Dermis blood vessel endothelial cell (primary cell): ENCODE results near the gene GABRP. TPM values are rescaled to one million over a fixed set of nuclear protein-coding genes. Genes with fewer than 3 reads are reported as not detected.
"Not testable (repeated sequence)": the region's sequence is repeated elsewhere in the genome, so short reads cannot be mapped to it uniquely, and the experiment has no call there.

Experiments used
- DNase-seq: peaks from one replicate; pipeline ENCODE4 v3.0.0; 2010
- total RNA-seq: library from RNA; depleted of rRNA; stranded (reverse); fragments of >200 nt; gene quantifications from 2 replicates; pipeline ENCODE4 v1.2.3, GENCODE V29; 2014

The GABRP gene
- total RNA-seq, 1 donor from 2014 or later: 0.51 TPM

DNA sequence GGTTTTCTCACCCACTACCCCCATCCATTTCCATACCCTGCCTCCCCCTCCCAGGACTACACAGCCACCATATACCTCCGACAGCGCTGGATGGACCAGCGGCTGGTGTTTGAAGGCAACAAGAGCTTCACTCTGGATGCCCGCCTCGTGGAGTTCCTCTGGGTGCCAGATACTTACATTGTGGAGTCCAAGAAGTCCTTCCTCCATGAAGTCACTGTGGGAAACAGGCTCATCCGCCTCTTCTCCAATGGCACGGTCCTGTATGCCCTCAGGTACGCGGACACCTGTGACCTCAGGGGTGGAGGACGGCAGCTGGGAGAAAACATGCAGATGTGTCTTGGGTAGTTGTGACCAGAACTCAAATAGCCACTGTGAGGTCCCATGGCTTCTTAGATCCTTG is 11.6 kb downstream of the GABRP start:
- DNase-seq: no peak

DNA sequence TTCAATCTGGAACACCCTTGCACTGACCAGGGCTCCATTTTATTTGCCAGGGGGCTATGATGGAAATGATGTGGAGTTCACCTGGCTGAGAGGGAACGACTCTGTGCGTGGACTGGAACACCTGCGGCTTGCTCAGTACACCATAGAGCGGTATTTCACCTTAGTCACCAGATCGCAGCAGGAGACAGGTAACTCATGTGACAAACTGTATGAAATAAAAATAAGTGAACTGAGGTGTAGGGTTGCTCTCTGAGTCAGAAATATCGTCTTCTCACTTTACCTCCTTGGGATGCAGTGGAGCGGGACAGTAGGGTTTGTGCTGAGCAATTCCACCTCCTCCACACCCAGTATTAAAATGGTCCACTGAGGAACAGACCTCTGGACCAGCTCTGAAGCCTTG is 22.1 kb downstream of the GABRP start:
- no peak for DNase-seq

DNA sequence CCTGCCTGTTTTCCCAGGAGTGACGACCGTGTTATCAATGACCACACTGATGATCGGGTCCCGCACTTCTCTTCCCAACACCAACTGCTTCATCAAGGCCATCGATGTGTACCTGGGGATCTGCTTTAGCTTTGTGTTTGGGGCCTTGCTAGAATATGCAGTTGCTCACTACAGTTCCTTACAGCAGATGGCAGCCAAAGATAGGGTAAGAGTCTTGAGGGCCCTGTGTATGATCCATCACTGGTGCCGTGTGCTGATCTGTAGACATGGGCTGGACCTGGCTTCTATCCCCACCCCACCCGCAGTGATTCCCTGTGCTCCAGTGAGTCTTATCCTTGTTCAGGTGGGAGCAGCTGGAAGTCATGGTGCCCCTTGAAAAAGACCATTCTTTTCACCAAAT is 26.0 kb downstream of the GABRP start:
- DNase-seq: peak; percentile 70

DNA sequence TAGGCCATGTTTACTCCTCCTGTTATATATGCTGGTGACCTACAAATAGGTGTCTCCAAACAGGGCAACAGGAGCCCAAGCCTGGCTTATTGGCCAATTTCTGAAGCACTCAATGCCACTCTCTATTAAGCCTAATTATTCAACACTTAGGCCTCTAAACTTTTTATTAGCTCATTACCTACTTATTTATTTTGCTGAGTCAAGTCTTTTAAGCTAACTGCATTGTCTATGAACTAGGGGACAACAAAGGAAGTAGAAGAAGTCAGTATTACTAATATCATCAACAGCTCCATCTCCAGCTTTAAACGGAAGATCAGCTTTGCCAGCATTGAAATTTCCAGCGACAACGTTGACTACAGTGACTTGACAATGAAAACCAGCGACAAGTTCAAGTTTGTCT is 28.2 kb downstream of the GABRP start:
- DNase-seq: no peak

DNA sequence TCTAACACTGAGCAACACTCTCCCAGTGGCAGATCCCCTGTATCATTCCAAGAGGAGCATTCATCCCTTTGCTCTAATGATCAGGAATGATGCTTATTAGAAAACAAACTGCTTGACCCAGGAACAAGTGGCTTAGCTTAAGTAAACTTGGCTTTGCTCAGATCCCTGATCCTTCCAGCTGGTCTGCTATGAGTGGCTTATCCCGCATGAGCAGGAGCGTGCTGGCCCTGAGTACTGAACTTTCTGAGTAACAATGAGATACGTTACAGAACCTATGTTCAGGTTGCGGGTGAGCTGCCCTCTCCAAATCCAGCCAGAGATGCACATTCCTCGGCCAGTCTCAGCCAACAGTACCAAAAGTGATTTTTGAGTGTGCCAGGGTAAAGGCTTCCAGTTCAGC is 29.7 kb downstream of the GABRP start:
- DNase-seq: no peak

DNA sequence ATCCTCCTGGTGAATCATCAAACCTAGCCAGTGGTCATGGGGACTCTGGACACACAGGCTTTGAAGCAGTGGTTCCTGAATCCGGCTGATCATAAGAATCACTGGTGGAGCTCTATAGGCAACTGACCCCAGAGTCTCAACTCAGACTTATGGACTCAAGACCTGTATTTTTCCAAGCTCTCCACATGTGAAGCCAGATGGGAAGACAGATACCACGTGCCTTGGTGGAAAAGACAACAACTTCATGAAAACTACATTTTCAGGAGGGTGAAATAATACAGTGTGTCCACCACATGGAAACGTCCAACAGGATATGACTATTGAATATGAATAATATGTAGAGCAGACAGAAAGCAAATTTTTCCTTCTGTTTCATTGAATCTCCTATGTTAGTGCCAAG is 33.7 kb downstream of the GABRP start:
- no peak for DNase-seq

DNA sequence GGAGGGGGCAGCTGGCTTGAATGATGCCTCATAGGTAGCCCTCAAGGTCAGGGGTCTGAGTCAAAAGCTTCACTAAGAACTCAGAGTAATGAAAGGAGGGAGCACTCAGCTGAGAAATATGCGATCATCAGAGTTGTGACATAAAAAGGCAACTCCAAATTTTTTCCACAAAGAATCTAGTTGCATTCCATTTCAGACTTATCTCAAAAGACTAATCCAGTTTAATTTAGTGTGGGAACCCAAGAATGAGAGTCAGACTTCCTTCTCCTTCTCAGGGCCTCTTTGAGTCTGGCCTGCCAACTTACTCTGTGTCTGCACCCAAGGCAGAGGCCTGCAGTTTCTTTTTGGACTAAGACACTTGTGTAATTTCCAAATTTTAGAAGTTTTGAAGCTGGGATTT is 34.7 kb downstream of the GABRP start:
- no peak for DNase-seq

DNA sequence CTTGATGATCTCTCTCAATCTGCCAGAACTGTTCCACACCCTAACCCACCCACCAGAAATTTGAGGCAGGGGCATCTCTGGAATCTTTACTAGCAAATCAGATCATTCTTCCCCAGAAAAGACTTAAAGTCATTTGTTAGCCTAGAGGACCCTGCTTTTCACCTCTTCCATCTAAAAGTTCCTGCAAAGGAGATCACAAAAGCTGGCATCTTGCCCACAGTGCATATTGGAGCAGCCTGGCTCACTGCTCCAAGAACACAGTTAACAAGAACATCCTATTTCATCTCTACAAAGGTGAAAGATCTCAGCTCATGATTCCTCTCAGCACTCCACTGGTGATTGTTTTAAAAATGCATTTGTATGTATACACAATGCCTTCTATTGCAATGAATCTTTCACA is 36.3 kb downstream of the GABRP start:
- DNase-seq: no peak

DNA sequence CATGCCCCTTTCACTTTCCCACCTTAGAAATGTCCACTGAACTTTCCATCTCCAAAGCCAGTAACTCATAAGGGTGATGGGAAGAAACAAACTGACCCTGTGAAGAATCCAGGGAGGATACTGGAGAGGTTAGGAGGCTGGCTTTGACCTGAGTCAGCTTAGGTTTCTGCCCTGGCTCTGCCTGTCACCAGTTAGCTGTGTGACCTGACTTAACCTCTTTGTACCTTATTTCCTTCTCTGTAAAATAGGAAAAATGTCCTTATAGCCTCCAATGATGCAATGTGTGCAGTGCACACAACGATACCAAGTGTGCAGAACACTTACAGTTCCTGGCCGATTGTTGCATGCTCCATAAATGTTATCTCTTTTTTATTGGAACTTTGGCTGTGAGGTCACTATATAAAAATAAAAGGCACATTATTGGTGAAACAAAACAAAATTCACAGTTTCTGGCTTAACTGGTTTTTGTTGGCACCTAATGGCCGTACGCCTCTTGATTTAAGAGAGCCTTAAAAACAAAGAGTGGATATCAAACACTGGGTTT is 37.8 kb downstream of the GABRP start:
- no peak for DNase-seq

DNA sequence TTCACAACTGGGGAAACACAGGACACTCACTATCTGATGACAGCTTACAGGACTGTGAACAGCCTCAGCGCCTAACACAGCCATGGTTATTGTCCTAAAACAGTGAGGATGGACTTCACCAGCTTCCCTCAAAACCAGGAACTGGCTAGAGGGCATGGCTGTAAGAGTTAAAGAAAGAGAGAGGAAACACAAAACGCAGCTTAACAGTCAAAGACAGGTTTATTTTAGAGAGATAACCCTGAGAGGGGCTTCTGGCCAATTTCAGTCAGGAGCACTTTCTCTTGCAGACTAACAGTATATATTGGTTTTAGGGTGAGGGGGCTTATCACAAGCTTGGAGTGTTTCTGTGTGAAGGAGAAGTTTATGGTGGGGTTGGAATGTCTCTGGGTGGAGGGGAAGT is 42.6 kb downstream of the GABRP start:
- no peak for DNase-seq

DNA sequence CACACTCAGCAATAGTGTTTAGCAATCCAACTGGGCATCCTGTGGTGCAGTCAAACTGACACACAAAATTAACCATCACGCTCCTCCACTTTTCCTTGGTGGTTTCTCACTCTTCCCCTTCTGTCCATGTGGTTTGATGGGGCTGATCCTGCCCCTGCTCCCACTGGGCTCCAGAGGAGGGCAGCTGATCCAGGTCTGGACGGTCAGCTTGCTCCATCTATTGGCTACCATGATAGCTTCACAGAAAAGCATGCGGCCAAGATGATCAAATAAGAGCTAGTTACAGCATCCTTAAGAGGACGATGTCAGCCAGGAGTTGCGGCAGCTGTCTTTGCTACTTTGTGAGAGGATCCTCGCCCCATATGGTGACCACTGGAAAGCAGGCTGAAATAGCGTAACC is 48.7 kb downstream of the GABRP start:
- DNase-seq: no peak

DNA sequence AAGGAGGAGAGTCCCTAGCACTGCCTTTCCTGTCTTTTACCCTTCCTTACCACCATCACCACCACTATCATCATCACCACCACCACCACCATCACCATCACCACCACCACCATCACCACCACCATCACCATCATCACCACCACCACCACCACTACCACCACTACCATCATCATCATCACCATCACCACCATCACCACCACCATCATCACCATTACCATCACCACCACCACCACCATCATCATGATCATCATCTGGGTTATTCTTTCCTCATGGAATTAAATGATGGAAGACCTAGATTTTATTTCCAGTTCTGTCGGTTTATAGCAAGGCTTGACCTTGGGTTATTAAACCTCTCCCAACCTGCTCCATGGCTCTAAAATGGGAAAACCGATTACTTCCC is 50.5 kb downstream of the GABRP start:
- DNase-seq: not testable (repeated sequence)

DNA sequence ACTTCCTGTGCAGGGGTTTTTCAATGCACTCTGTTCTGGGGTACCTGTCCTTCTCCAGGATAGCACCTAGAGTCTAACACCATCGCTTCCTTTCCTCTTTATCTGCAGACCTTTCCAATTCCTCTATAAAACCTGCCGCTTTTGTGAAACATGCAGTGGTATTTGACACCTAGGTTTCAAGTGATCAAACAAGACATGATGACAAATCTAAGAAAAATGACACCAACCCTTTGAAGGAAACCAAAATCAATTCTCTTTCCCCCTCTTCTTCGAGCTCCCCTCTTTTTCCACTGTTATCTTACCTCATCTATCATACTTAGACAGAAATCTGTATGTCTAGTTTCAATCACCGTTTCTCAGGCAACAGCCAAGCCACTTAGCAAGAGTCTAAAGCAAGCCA is 52.7 kb downstream of the GABRP start:
- no peak for DNase-seq

DNA sequence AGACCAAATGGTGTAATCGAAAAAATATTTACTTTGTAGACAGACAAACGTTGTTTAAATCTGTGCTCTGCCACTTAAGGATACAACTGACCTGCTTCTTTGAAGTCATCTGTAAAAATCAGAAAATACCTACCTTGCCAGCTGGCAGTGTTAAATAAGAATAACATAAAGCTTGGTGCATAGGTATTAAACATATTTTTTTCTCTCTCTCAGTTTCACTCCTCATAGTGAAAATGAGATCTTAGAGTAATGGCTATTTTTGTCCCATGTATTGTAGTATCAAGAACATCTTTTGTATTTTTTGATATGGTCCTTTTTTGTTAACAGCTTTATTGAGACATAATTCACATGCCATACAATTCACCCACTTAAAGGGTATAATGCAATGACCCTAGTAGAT is 60.3 kb downstream of the GABRP start:
- DNase-seq: no peak

DNA sequence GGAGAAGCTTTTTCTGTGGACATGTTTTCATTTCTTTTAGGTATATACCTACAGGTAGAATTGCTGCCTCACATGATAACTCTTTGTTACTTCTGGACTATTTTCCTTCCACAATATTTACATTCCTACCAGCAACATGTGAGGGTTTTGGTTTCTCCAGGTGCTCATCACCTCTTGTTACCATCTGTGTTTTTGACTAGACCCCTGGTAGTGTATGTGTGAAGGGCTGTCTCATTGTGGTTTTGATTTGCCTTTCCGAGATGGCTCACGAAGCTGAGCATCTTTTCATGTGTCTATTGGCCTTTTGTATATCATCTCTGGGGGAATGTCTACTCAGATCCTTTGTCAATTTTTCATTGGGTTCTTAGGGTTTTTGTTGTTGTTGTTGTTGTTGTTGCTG is 61.1 kb downstream of the GABRP start:
- no peak for DNase-seq

DNA sequence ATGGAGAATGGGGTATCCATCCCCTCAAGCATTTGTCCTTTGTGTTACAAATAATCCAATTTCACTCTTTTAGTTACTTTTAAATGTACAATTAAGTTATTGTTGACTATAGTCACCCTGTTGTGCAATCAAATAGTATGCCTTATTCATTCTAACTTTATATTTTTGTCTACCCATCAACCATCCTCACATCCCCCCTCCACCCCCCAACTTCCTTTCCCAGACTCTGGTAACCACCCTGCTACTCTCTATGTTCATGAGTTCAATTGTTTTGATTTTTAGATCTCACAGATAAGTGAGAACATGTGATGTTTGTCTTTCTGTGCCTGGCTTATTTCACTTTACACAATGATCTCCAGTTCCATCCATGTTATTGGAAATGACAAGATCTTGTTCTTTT is 62.9 kb downstream of the GABRP start:
- no peak for DNase-seq

DNA sequence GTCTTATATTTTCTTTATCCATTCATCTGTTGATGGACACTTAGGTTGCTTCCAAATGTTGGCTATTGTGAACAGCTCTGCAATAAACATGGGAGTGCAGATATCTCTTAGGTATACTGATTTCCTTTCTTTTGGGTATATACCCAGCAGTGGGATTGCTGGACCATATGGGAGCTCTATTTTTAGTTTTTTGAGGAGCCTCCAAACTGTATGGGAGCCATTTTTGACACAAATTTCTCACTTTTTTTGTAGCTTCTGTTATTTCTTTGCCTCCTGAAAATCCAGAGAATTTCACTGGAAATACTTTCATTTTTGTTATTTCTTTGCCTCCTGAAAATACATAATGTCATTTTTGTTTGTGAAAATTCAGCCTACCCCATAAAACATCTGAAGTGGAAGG is 63.3 kb downstream of the GABRP start:
- DNase-seq: no peak

DNA sequence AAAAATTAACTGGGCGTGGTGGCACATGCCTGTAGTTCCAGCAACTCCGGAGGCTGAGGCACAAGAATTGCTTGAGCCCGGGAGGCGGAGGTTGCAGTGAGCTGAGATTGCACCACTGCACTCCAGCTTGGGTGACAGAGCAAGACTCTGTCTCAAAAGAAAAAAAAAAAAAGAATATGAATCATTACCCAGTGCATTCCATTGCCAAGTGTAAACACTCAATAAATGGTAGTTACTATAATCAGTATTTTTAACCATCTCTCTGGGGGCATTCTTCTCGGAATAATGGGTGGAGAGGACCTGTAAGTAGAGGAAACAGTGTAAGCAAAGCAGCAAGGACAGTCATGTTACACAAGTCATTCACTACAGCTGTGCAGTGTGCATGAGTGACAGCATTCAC is 64.5 kb downstream of the GABRP start:
- no peak for DNase-seq

DNA sequence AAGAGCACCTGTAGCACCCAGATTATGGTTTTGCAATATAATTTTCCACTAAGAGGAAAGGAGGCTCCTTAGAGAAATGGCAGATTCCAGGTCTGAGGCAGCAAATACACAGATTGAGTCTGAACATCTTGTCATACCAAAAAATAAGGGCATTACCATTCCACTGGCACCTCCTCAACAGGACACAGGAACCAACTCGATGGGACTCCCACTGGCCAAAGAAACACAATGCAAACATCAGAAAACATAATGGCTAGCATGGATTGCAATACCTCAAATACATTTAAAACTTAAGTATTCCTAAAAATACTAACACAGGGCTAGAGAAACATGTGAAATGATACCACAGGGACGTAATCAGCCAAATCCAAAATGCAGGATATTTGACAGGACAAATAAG is 65.8 kb downstream of the GABRP start:
- DNase-seq: no peak

DNA sequence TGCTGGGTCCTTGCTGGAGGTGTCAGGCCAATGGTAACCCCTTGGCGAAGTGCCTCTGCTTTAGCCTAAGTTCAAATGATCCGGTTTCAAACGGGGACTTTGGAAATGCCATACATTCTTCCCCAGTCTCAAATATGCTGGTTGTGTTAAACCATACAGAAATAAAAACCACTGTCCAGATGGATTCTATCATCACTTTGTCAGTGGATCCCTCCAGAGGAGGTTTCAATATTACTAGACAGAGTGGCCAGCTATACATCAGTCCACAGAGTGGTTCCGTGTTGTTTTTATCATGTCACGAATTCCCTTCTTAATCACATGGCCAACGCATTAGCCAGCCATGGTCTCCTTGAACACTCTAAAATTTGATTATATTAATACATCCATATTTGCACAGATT is 71.0 kb downstream of the GABRP start:
- DNase-seq: no peak

DNA sequence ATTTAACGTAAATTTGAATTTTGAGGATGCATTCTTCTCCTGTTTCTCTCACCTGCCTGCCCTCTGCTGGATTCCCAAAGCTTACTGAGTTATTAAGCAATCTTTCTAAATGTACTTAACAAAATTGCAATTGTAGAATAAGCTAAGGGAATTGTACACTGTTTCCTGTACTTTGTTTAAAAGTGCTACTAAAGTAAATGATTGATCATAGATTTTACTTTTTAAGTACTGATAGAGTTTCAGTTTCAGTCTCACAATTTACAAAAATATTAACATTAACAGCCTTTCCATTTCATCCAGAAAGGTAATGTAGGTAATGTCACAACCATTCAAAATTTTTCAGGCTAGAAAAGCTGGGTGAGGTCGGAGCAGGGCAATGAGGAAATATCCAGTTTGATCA is 73.5 kb downstream of the GABRP start:
- no peak for DNase-seq

DNA sequence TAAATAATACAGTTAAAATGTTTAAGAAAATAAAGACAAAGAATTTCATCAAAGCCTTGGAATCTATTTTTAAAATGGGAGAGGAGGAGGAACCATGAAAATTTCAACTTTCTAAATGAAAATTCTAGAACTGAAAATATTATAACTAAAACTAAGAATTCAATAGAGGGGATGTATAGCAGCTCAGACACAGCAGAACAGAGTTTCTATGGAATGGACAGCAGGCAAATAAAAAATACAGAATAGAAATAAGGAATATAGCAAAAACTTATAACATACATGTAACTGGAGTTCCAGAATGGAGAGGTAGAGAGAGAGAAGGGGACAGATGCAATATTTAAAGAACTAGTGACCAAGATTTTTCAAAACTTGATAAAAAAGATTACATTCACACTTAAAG is 76.9 kb downstream of the GABRP start:
- no peak for DNase-seq

DNA sequence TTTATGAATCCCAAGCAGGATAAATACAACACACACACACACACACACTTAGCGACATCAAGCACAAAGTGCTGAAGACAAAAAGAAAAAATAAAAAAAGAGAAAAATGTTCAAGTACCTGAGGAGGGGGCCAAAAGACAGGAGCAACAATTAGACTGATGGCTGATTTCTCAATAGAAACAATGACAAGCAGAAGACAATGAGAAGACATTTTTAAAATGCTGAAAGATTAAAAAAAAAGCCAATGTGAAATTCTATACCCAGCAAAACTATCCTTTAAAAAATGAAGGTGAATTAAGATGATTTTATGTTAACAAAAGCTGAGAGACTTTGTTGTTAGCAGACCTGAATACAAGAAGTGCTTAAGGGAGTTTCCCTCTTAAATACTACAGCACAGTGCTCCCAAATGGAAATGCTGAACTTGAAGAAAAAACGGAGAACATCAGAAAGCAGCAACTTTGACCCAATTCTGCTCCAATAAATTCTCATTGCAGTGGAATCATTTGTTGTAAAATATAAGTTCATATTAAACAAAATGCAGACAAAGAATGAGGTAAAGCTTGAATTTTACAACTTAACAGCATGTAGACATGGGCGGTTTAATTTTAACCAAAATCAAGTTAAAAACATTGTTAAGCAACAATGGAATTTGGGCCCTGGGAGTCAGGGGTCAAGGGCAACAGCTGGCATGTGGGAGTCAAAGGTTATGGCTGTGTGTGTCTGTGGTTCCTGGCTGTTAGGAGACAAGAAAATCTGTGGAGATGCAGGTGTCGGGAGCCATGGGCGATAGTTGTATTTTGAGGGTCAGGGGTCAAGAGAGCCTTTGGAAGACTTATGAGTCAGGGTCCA is 77.5 kb downstream of the GABRP start:
- DNase-seq: peak; percentile 7

DNA sequence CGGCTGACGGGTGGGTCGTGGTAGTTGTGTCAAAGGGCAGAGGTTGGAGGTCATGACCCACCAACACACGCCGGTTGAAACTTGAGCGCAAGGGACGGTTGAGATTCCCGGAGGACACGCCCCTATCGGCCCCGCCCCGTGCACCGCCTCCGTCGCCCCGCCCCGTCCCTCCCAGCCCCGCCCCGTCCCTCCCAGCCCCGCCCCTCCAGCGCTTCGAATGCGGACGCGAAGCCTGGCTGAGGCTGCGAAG is 78.1 kb downstream of the GABRP start:
- DNase-seq: no peak
